HepG2 (cell line): ENCODE results near the gene AMPH. TPM values are rescaled to one million over a fixed set of nuclear protein-coding genes. Genes with fewer than 3 reads are reported as not detected.

Source experiments
- ATAC-seq: fragments of 200-7000 bp; cut with Tn5 transposase; 3 replicates; pipeline ENCODE4 v1.9.1; 2020; ENCODE audit warnings: mild to moderate bottlenecking, moderate library complexity
- BruUV-seq: library from RNA; stranded (reverse); fragments of 400-500 nt; replicated peaks from 2 replicates; lab custom pipeline; 2021; lab: Mats Ljungman, UMichigan
- CTCF ChIA-PET: fragments of 300-600 bp; formaldehyde crosslinking; extraction: SDS; loops from one replicate; lab custom pipeline; 2021; ENCODE audit warnings: low total read pairs, inconsistent platforms, low intra/inter-chr PET ratio; lab: Yijun Ruan, JAX
- POLR2A ChIA-PET: fragments of 350-600 bp; sonication (Branson Sonifier 250); formaldehyde crosslinking; loops from one replicate; lab custom pipeline; 2020; ENCODE audit warnings: antibody characterized with exemption, inconsistent platforms; lab: Yijun Ruan, JAX
- DNase-seq: peaks from one replicate; pipeline ENCODE4 v3.0.0-alpha.2; 2015; ENCODE audit warnings: low spot score
- FAIRE-seq: peaks from 3 replicates; lab custom pipeline; 2011; peaks lifted over from hg19 to GRCh38; lab: Jason Lieb, UNC
- H2AFZ ChIP-seq: one replicate; pipeline ENCODE4 v1.6.1; 2011; ENCODE audit warnings: low read length, inconsistent platforms
- H3K27ac ChIP-seq: fragments of 300-600 bp; 3 replicates; pipeline ENCODE4 v1.8.0; 2011; ENCODE audit warnings: mixed run types, mild to moderate bottlenecking, mixed read lengths, low read length, inconsistent platforms; ENCODE audit not compliant: insufficient read depth; ENCODE audit errors: extremely low read length
- H3K27me3 ChIP-seq, 2 experiments: fragments of 200-600 bp in 1 of 2; 2 replicates in 1 of 2; 3 replicates in 1 of 2; pipeline versions ENCODE4 v1.6.0 to v1.8.0; 2011; ENCODE audit warnings: low read length in 2 of 2, mild to moderate bottlenecking in 2 of 2, moderate library complexity in 2 of 2, inconsistent platforms in 1 of 2; ENCODE audit not compliant: insufficient read depth in 2 of 2, control insufficient read depth in 1 of 2
- H3K36me3 ChIP-seq, 2 experiments: fragments of 200-600 bp in 1 of 2; replicated peaks in 1 of 2; 2 replicates in 1 of 2; 3 replicates in 1 of 2; pipeline versions ENCODE4 v1.5.1 to v1.8.0; 2011; ENCODE audit warnings: low read length in 2 of 2, inconsistent platforms in 1 of 2; ENCODE audit not compliant: insufficient read depth in 2 of 2, control insufficient read depth in 1 of 2
- H3K4me1 ChIP-seq: 2 replicates; pipeline ENCODE4 v1.5.1; 2012; ENCODE audit warnings: low read length, inconsistent platforms; ENCODE audit not compliant: insufficient read depth
- H3K4me2 ChIP-seq: 2 replicates; pipeline ENCODE4 v1.6.0; 2011; ENCODE audit warnings: low read depth, low read length, inconsistent platforms
- H3K4me3 ChIP-seq, 3 experiments: fragments of 200-600 bp in 1 of 3; sonication (generic), shearing (Covaris generic) in 1 of 3; replicated peaks in 1 of 3; 2 replicates each; pipeline ENCODE4 v1.5.1; 2011 to 2016; ENCODE audit warnings: low read length in 3 of 3, inconsistent platforms in 2 of 3, low read depth in 2 of 3, mild to moderate bottlenecking in 2 of 3, control low read depth in 1 of 3, mixed read lengths in 1 of 3; ENCODE audit not compliant: insufficient read depth in 1 of 3
- H3K79me2 ChIP-seq: one replicate; pipeline ENCODE4 v1.6.1; 2011; ENCODE audit warnings: low read length, inconsistent platforms; ENCODE audit not compliant: insufficient read depth
- H3K9ac ChIP-seq: 2 replicates; pipeline ENCODE4 v1.6.0; 2011; ENCODE audit warnings: mild to moderate bottlenecking, low read depth, low read length, inconsistent platforms; ENCODE audit not compliant: insufficient read depth
- H3K9me3 ChIP-seq: 2 replicates; pipeline ENCODE4 v1.5.1; 2012; ENCODE audit warnings: mild to moderate bottlenecking, low read length
- H4K20me1 ChIP-seq: 2 replicates; pipeline ENCODE4 v1.6.0; 2011; ENCODE audit warnings: inconsistent platforms, mild to moderate bottlenecking, low read length, moderate library complexity; ENCODE audit not compliant: insufficient read depth
- FOXO1 ChIP-seq: sonication (generic); formaldehyde crosslinking; IDR thresholded peaks from 2 replicates; pipeline ENCODE4 v1.4.0; 2020; ENCODE audit warnings: missing genetic modification reagents
- GTF2F1 ChIP-seq: fragments of 150-350 bp; IDR thresholded peaks from 2 replicates; pipeline ENCODE4 v1.6.1; 2014; ENCODE audit warnings: low read length
- HMG20B ChIP-seq: conservative IDR thresholded peaks from 2 replicates; pipeline ENCODE4 v1.6.1; 2016; ENCODE audit warnings: missing genetic modification reagents, missing compliant biosample characterization
- HMGXB4 ChIP-seq, 2 experiments: sonication (generic) in 1 of 2; formaldehyde crosslinking in 1 of 2; IDR thresholded peaks; 2 replicates each; pipeline versions ENCODE4 v1.4.0 to v1.6.1; 2018 to 2020; ENCODE audit warnings: missing genetic modification reagents in 2 of 2, borderline replicate concordance in 1 of 2, low read depth in 1 of 2, mild to moderate bottlenecking in 1 of 2, missing biosample characterization in 1 of 2
- PCBP2 ChIP-seq: fragments of 200-400 bp; formaldehyde crosslinking; optimal IDR thresholded peaks from 2 replicates; pipeline ENCODE3; 2018; ENCODE audit warnings: low read length, low read depth; ENCODE audit not compliant: poor library complexity, severe bottlenecking
- PHF8 ChIP-seq: sonication (generic); formaldehyde crosslinking; IDR thresholded peaks from 2 replicates; pipeline ENCODE4 v1.5.0; 2020; ENCODE audit warnings: missing genetic modification reagents
- SP5 ChIP-seq: IDR thresholded peaks from 2 replicates; pipeline ENCODE4 v1.6.1; 2016; ENCODE audit warnings: low read depth, borderline replicate concordance
- ZNF142 ChIP-seq: sonication (generic); formaldehyde crosslinking; IDR thresholded peaks from 2 replicates; pipeline ENCODE4 v1.4.0; 2020; ENCODE audit warnings: missing genetic modification reagents
- ZNF569 ChIP-seq: sonication (generic); formaldehyde crosslinking; IDR thresholded peaks from 2 replicates; pipeline ENCODE4 v1.5.0; 2020; ENCODE audit warnings: mild to moderate bottlenecking, missing genetic modification reagents, moderate library complexity, borderline replicate concordance
- ZNF570 ChIP-seq: sonication (generic); formaldehyde crosslinking; IDR thresholded peaks from 2 replicates; pipeline ENCODE4 v1.4.0; 2020; ENCODE audit warnings: mild to moderate bottlenecking, missing genetic modification reagents, borderline replicate concordance
- WGBS: methylation state at CpG from one replicate; pipeline ENCODE4 v1.1.6; 2017; ENCODE audit warnings: low lambda C conversion rate; 5-methylcytosine and 5-hydroxymethylcytosine counted together
- in situ Hi-C: cut with HindIII; loops from 2 replicates; pipeline ENCODE4 v1.10.0; 2017; ENCODE audit warnings: low pct_unique_long_range_greater_than_20kb; ENCODE audit not compliant: extremely low pct_ligation_motif_present
- intact Hi-C: fragments of 100-400 bp; cut with micrococcal nuclease; formaldehyde crosslinking; loops from one replicate; pipeline ENCODE4 v1.10.0; 2022; ENCODE audit not compliant: unreplicated experiment
- polyA plus RNA-seq, 8 experiments: library from polyadenylated mRNA; depleted of rRNA in 3 of 8; stranded (reverse) in 7 of 8; unstranded in 1 of 8; fragments of >200 nt; fragmentation: Illumina TruSeq in 4 of 8; extraction: Trizol in 4 of 8; gene quantifications; 2 replicates each; pipeline versions ENCODE4 v1.2.1 to v1.2.3, GENCODE V29; 2011 to 2016; ENCODE audit warnings: low read depth in 4 of 8, missing spikeins in 1 of 8, mixed read lengths in 1 of 8; ENCODE audit not compliant: insufficient read depth in 1 of 8
- total RNA-seq, 5 experiments: library from RNA; depleted of rRNA; stranded (reverse); fragments of >200 nt; fragmentation: Illumina TruSeq; extraction: Trizol; gene quantifications; 2 replicates each; pipeline ENCODE4 v1.2.3, GENCODE V29; 2016; ENCODE audit warnings: low read depth in 1 of 5

Gene AMPH
- total and polyA plus RNA-seq, 2 of the 13 experiments (the other 11 are each of a cell fraction or from before 2014, with no cell fraction given), result not detected

GRCh38 chr7:38677981-38678697 is 47.0 kb upstream of the AMPH start (continued):
- TF ChIP-seq ZNF142 (CRISPR knock-in tag), result no peak
- TF ChIP-seq PCBP2, result no peak

- Histone ChIP-seq H3K27ac (no peak overlapping the region), H4K20me1 (no peaks in the 10 kb centered on the region), H3K4me2 (no peak overlapping the region), H3K4me1 (no peaks in the 10 kb centered on the region), H3K9ac (no peak overlapping the region), H3K9me3 (no peaks in the 10 kb centered on the region), H3K4me3 (no peak overlapping the region), H3K27me3 (no peaks in the 10 kb centered on the region; a peak in 1 of 5 replicates), H3K79me2 (no peaks in the 10 kb centered on the region), H3K36me3 (no peaks in the 10 kb centered on the region), H2AFZ (no peak overlapping the region)
- ChIA-PET POLR2A (no interaction called here), CTCF (no interaction called here)
- FAIRE-seq (no peak), ATAC-seq (no peak), DNase-seq (no peak)
- WGBS, result 16% methylated on average over 8 of the region's 8 CpGs
- TF ChIP-seq HMGXB4 (CRISPR knock-in tag; IDR thresholded peaks at IDR 0.05; ENCODE audit: borderline replicate concordance in 1 of 2, low read depth in 1 of 2) (no peak), HMG20B (CRISPR knock-in tag) (no peak), GTF2F1 (no peak), ZNF569 (CRISPR knock-in tag) (no peak), ZNF570 (CRISPR knock-in tag) (no peak), FOXO1 (CRISPR knock-in tag) (no peak), SP5 (CRISPR knock-in tag) (no peak), PHF8 (no peak)
- no TSS peak for BruUV-seq
- in situ Hi-C loops (no loop called here), intact Hi-C loops (no loop called here)
Observed at GRCh38 chr7:38675494-38676106, 44.4 kb upstream of the AMPH start.
